Ectodermal cell (in vitro differentiated cells): Measurements from ENCODE around the gene IER5.

Experiments used
- H3K27ac ChIP-seq: 2 replicates; pipeline ENCODE4 v1.7.0; 2013; ENCODE audit warnings: mild to moderate bottlenecking, low read depth, low read length; ENCODE audit not compliant: insufficient read depth, poor library complexity, severe bottlenecking
- H3K27me3 ChIP-seq: 2 replicates; pipeline ENCODE4 v1.7.0; 2013; ENCODE audit warnings: mild to moderate bottlenecking, low read length; ENCODE audit not compliant: insufficient read depth, control insufficient read depth, poor library complexity, severe bottlenecking
- H3K36me3 ChIP-seq: one replicate; pipeline ENCODE4 v1.7.0; 2013; ENCODE audit warnings: low read length; ENCODE audit not compliant: control insufficient read depth, insufficient read depth
- H3K4me1 ChIP-seq: one replicate; pipeline ENCODE4 v1.7.0; 2013; ENCODE audit warnings: low read length; ENCODE audit not compliant: control insufficient read depth, insufficient read depth
- H3K4me3 ChIP-seq: 2 replicates; pipeline ENCODE4 v1.7.0; 2013; ENCODE audit warnings: low read depth, low read length, control low read depth; ENCODE audit not compliant: insufficient read depth
- H3K9me3 ChIP-seq: 2 replicates; pipeline ENCODE4 v1.7.0; 2013; ENCODE audit warnings: mild to moderate bottlenecking, low read length, moderate library complexity; ENCODE audit not compliant: control insufficient read depth
- WGBS, 2 experiments: methylation state at CpG; one replicate each; pipeline ENCODE4 v1.1.7; 2013; ENCODE audit warnings: missing lambda C conversion rate in 2 of 2; 5-methylcytosine and 5-hydroxymethylcytosine counted together

The IER5 gene

DNA sequence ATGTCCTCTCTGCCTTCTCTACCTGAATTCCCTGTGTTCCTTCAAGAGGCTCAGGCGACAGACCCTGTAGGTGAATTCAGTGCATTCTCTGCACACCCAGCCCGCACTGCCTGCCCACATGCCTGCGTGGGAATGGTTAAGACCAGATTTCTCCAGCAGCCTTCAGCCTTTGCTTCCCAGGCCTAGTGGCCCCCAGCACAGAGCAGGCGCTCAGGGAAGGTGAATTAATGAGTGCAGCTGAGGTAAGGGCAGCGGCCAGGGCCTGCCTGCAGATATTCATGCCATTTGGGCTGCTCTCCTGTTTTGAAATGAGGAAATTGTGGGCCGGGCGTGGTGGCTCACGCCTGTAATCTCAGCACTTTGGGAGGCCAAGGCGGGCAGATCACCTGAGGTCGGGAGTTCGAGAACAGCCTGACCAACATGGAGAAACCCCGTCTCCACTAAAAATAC lies 45.5 kb downstream of the IER5 start:
- WGBS, 2 experiments = 91 to 95% methylated on average over 12 of the region's 12 CpGs
- Histone ChIP-seq H3K4me3 (no peak overlapping the region), H3K27me3 (no peaks in the 10 kb centered on the region), H3K4me1 (peaks cover 35% of the 10 kb centered on the region), H3K27ac (no peak overlapping the region), H3K36me3 (no peaks in the 10 kb centered on the region), H3K9me3 (no peaks in the 10 kb centered on the region)

DNA sequence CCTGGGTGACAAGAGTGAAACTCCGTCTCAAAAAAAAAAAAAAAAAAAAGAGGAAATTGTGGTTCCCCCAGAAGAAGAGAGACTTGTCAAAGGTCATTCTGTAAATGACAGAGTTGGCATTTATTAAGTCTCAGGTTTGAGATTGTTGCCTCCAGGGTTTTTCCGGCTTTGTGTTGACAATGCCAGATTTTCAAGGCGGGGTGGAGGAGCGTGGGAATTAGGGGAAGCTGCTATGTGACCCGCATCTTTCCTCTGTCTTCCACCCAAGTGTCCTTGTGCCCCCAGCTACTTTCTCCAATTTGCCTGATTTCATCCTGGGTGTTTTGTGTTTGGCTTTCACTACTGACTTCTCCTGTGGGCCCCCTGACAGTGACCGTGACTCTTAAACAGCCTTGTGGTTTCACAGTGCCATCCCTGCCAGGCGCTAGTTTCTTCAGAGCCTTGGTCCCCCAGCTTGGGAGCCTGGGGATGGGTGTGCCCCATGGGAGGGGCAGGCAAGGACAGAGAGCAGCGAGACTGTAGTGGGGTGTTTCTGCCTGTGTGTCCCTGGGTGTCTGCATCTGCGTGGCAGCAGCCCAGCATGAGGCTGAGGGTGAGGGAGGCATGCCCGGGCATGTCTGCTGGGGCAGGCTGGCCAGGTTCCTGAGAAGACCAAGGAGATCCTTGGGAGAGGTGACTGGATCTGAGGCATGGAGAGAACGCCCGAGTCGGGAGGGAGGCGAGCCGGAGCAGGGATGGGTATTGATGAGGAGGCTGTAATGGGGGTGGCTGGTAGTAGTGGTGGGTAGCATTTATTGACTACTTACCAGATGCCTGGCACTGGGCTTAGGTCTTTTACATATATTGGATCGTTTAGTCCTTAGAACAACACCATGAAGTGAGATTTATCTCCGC lies 46.3 kb downstream of the IER5 start:
- peaks cover 27% of the 10 kb centered on the region for H3K4me1 ChIP-seq
- no peak overlapping the region for H3K4me3 ChIP-seq
- no peaks in the 10 kb centered on the region for H3K27me3 ChIP-seq
- H3K9me3 ChIP-seq = no peaks in the 10 kb centered on the region
- H3K27ac ChIP-seq = no peak overlapping the region
- 89 to 90% methylated on average over 17 of the region's 17 CpGs for WGBS, 2 experiments
- H3K36me3 ChIP-seq = no peaks in the 10 kb centered on the region

DNA sequence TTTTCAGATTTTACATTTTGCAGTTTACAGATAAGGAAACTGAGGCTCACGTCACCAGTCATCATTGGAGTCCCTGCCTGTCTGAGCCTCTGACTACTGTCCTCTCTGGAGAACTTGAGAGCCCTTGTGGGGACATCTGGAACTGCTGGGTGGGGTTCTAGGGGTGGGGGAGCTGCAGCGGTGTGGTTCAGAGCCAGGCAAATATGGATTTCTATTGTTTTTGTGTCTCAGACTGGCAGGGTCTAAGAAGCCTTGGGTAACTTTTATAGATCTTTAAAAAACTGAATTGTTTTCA lies 46.9 kb downstream of the IER5 start:
- Histone ChIP-seq H3K4me1 (peaks cover 22% of the 10 kb centered on the region), H3K27me3 (no peaks in the 10 kb centered on the region), H3K36me3 (no peaks in the 10 kb centered on the region), H3K9me3 (no peaks in the 10 kb centered on the region), H3K27ac (no peak overlapping the region), H3K4me3 (no peak overlapping the region)
- 94 to 98% methylated on average over 2 of the region's 2 CpGs for WGBS, 2 experiments

GRCh38 chr1:181135815-181136737 lies 47.6 kb downstream of the IER5 start:
- WGBS, 2 experiments = 87 to 88% methylated on average over 12 of the region's 12 CpGs
- Histone ChIP-seq H3K4me3 (no peak overlapping the region), H3K27me3 (no peaks in the 10 kb centered on the region), H3K27ac (no peak overlapping the region), H3K4me1 (peaks cover 16% of the 10 kb centered on the region), H3K9me3 (no peaks in the 10 kb centered on the region), H3K36me3 (no peaks in the 10 kb centered on the region)

- H3K4me3 ChIP-seq = no peak overlapping the region
- WGBS, 2 experiments = 93 to 95% methylated on average over 8 of the region's 8 CpGs
- H3K36me3 ChIP-seq = no peaks in the 10 kb centered on the region
- peaks cover 15% of the 10 kb centered on the region for H3K4me1 ChIP-seq
- H3K27me3 ChIP-seq = no peaks in the 10 kb centered on the region
- no peak overlapping the region for H3K27ac ChIP-seq
- no peaks in the 10 kb centered on the region for H3K9me3 ChIP-seq
Measured at GRCh38 chr1:181136738-181137122, 48.2 kb downstream of the IER5 start.

- Histone ChIP-seq H3K4me3 (no peak overlapping the region), H3K9me3 (no peaks in the 10 kb centered on the region), H3K27ac (no peak overlapping the region), H3K36me3 (no peaks in the 10 kb centered on the region), H3K4me1 (peaks cover 15% of the 10 kb centered on the region), H3K27me3 (no peaks in the 10 kb centered on the region)
- whole genome bisulfite sequencing, 2 experiments = 91 to 92% methylated on average over 12 of the region's 12 CpGs
Measured at GRCh38 chr1:181137217-181137743, 48.8 kb downstream of the IER5 start.

GRCh38 chr1:181139631-181140061 lies 51.1 kb downstream of the IER5 start:
- Histone ChIP-seq H3K27ac (no peak overlapping the region), H3K4me1 (peaks cover 14% of the 10 kb centered on the region), H3K27me3 (peaks cover 8% of the 10 kb centered on the region), H3K36me3 (no peaks in the 10 kb centered on the region), H3K9me3 (no peaks in the 10 kb centered on the region), H3K4me3 (no peak overlapping the region)
- 83% methylated on average over 5 of the region's 5 CpGs for WGBS, 2 experiments

DNA sequence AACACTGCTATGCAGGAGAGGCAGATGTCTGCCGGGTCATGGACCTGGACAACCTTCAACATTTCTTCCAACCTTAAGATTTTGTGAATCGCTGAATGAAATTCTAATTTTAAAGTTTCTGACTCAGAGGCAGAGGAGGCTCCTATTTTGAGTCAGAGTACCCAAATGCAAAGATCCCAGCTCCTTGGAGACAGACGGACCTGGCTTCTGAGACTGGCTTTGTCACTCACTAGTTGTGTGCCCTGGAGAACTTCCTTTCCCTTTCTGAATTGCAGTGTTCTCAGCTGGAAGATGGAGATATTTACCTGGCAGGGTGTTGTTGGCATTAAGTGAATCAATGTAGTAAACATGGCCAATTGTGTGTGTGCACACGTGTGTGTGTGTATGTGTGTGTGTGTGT lies 51.9 kb downstream of the IER5 start:
- Histone ChIP-seq H3K4me3 (no peak overlapping the region), H3K27ac (no peak overlapping the region), H3K27me3 (peaks cover 8% of the 10 kb centered on the region), H3K4me1 (peaks cover 6% of the 10 kb centered on the region), H3K36me3 (no peaks in the 10 kb centered on the region), H3K9me3 (no peaks in the 10 kb centered on the region)
- 92% methylated on average over 4 of the region's 4 CpGs for WGBS, 2 experiments

GRCh38 chr1:181140891-181141290 lies 52.4 kb downstream of the IER5 start:
- WGBS, 2 experiments = 90 to 92% methylated on average over 3 of the region's 3 CpGs
- H3K36me3 ChIP-seq = no peaks in the 10 kb centered on the region
- H3K4me1 ChIP-seq = peaks cover 5% of the 10 kb centered on the region
- no peaks in the 10 kb centered on the region for H3K9me3 ChIP-seq
- peaks cover 8% of the 10 kb centered on the region for H3K27me3 ChIP-seq
- H3K27ac ChIP-seq = no peak overlapping the region
- no peak overlapping the region for H3K4me3 ChIP-seq

- H3K27ac ChIP-seq = no peak overlapping the region
- no peaks in the 10 kb centered on the region for H3K9me3 ChIP-seq
- WGBS, 2 experiments = 78 to 82% methylated on average over 5 of the region's 5 CpGs
Measured at GRCh38 chr1:181141431-181141910, 53.0 kb downstream of the IER5 start.

More at GRCh38 chr1:181141431-181141910, 53.0 kb downstream of the IER5 start:
- Histone ChIP-seq H3K4me3 (no peak overlapping the region), H3K36me3 (no peaks in the 10 kb centered on the region), H3K4me1 (peaks cover 5% of the 10 kb centered on the region), H3K27me3 (peaks cover 8% of the 10 kb centered on the region)
